GM19468 (cell line): ENCODE data around the gene KIF25.

Source experiments
- ATAC-seq: cut with Tn5 transposase; IDR thresholded peaks from one replicate; pipeline ENCODE4 v1.9.1; 2021; ENCODE audit warnings: mild to moderate bottlenecking, moderate library complexity, moderate number of reproducible peaks; ENCODE audit not compliant: unreplicated experiment; ENCODE audit errors: extremely low read depth

Gene KIF25

GRCh38 chr6:168032005-168032760 is 34.7 kb downstream of the KIF25 start:
- ATAC-seq: no peak

GRCh38 chr6:168033791-168034190 is 36.3 kb downstream of the KIF25 start:
- ATAC-seq: no peak

- no peak for ATAC-seq
Observed at GRCh38 chr6:168034537-168034936, 37.1 kb downstream of the KIF25 start.

DNA sequence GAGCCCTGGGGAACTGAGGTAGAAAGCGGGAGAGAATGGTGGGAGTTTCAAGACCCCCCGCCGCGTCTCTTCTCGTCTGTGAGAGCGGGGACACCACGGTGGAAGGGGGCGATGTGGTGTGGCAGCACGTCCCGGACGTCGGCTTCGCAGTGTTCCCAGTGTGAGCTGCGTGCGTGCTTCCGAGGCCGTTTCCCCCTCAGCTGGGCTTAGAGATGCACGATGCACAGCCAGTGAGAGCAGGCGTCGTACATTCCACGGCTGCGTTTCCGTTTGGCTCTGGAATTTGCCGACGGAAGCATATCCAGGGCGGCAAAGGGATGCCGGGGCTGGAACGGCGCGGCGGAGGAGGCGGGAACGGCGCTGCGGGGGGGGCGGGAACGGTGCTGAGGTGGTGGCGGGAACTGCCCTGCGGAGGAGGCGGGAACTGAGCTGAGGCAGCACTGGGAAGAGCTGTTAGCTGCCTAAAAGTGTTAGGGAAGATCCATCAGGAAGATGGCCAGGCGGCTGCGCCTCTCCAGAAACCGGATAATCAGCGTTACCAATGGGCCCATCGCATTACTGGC is 37.7 kb downstream of the KIF25 start:
- ATAC-seq: no peak

- no peak for ATAC-seq
Observed at GRCh38 chr6:168035661-168036545, 38.4 kb downstream of the KIF25 start.

GRCh38 chr6:168037242-168037641 is 39.8 kb downstream of the KIF25 start:
- no peak for ATAC-seq

DNA sequence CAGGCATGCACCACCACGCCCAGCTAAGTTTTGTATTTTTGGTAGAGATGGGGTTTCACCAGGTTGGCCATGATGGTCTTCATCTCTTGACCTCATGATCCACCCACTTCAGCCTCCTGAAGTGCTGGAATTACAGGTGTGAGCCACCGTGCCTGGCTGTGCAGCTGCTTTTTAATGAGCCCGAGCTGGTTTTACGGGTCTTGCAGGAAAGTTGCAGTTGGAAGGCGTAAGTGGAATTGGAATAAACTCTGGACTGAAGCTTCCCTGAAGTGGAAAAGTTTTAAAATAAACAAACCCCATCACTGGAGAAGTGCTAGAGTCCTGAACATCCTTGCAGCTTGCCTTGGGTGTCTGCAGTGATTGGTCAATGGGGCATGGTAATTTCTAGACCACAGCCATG is 40.4 kb downstream of the KIF25 start:
- ATAC-seq: no peak

DNA sequence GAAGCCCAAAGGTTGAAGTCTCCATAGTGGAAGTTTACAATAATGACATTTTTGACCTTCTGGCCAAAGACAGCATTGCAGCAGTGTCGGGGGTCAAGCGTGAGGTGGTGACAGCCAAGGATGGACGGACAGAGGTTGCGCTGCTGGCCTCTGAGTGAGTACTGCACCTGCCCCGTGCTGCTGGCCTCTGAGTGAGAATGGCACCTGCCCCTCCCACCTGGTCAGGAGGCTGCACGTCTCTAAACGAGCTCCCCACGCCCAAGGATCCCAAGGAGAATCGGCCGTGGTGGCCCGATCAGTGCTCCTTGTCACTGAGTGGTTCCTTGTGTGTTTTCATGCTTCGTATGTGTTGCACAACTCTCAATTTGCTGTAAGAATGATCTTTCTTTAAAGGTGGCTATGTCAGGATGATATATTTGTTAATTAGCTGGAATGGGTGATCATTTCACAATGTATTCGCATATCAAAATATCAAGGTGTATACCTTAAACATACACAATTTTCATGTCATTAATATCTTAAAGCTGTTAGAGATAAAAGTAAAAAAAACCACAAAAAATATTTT is 41.2 kb downstream of the KIF25 start:
- ATAC-seq: no peak

DNA sequence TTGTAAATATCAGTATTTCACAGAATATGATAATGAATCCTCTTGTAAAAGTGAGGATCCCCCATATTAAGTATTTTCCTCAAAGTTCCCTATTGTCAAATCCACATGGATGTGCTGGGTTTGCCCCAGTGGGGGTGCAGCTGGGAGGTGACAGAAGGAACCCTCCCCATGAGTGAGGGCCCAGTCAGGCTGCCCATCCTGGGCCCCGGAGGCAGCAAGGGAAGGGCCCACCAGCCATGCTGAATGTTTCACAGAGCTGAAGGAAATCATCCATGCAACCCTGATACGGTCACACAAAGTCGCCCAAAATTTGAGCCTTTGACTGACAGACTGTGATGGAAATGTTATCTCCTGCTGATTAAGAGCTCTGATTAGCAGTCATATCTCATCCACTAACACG is 41.8 kb downstream of the KIF25 start:
- no peak for ATAC-seq

DNA sequence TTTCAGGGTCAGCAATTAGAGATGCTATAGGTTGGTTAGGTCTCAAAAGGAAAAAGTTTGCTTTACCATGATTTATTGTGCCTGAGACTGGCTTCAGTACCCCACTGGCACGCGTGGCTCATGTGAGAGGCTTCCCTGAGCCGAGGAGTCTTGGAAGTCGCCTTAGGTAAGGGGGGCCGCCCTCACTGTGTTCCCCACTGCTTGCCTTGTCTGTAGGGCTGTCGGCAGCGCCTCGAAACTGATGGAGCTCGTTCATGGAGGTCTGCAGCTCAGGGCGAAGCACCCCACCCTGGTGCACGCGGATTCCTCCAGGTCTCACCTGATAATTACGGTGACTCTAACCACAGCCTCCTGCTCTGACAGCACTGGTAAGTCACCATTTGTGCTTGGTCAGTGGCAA is 42.4 kb downstream of the KIF25 start:
- ATAC-seq: no peak

DNA sequence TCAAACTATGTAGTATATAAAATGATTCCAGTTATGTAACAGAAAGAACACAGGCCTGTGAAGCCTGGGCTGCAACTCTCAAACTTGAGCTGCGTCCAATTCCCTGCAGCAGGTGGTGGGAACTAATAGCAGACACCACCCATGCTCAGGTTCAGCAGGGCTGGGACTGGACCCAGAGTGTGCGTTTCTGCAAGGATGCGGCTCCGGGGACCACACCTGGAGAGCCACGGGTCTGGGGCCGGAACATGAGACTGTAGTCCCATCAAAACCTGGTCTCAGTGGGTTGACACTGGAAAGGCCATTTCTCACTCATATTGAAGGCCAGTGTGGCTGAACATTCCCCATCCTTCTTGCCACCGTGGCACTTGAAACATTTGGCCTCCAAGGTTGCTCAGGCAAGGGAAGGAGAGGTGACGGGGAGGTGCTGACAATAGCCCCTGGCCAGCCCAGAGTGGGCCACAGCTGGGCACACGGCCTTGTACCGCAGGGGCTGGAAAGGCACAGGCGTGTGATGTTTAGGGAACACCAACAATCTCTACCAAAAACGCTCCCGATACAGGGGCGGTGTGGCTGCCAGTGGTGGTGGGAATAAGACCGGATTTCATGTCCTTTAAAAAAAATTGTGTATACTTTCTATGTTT is 43.5 kb downstream of the KIF25 start:
- ATAC-seq: no peak

DNA sequence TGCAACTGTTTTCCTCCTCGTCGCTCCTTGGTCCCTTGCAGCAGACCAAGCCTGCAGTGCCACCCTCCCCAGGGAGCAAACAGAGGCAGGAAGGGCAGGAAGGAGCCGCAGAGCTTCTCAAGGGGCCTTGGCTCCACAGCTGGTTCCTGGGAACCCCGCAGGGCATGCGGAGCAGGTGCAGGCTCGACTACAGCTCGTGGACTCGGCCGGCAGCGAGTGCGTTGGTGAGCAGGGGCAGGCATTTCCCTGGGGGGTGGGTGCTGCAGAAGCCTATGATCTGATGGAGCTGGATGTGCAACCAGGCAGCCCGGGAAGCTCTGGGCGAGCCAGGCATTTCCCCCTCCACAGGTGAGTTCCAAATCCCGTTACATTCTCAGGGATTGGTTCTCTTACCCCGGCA is 44.5 kb downstream of the KIF25 start:
- ATAC-seq: no peak

GRCh38 chr6:168042426-168043192 is 45.1 kb downstream of the KIF25 start:
- ATAC-seq: no peak

GRCh38 chr6:168043193-168043847 is 45.8 kb downstream of the KIF25 start:
- no peak for ATAC-seq

- no peak for ATAC-seq
Observed at GRCh38 chr6:168043848-168044415, 46.5 kb downstream of the KIF25 start.

GRCh38 chr6:168044521-168045130 is 47.2 kb downstream of the KIF25 start:
- no peak for ATAC-seq

GRCh38 chr6:168045141-168045691 is 47.7 kb downstream of the KIF25 start:
- ATAC-seq: no peak
